GM12865 (cell line): ENCODE measurements around the gene DNAH14.

Source experiments
- DNase-seq: peaks from one replicate; pipeline ENCODE4 v3.0.0; 2010; ENCODE audit warnings: low read depth
- H3K4me3 ChIP-seq: 2 replicates; pipeline ENCODE4 v1.5.1; 2011; ENCODE audit warnings: mild to moderate bottlenecking, low read depth, low read length, control low read depth
- CTCF ChIP-seq: IDR thresholded peaks from 2 replicates; pipeline ENCODE4 v1.5.1; 2011; ENCODE audit warnings: low read length, control low read depth, low read depth, inconsistent platforms; ENCODE audit not compliant: insufficient read depth; ENCODE audit errors: missing control alignments

Gene DNAH14

GRCh38 chr1:225418059-225418458, 488.6 kb downstream of the DNAH14 start:
- no peak for TF ChIP-seq CTCF
- DNase-seq = no peak
- H3K4me3 ChIP-seq = no peak overlapping the region

GRCh38 chr1:225418598-225418997, 489.1 kb downstream of the DNAH14 start:
- DNase-seq = no peak
- TF ChIP-seq CTCF = no peak
- no peak overlapping the region for H3K4me3 ChIP-seq

DNA sequence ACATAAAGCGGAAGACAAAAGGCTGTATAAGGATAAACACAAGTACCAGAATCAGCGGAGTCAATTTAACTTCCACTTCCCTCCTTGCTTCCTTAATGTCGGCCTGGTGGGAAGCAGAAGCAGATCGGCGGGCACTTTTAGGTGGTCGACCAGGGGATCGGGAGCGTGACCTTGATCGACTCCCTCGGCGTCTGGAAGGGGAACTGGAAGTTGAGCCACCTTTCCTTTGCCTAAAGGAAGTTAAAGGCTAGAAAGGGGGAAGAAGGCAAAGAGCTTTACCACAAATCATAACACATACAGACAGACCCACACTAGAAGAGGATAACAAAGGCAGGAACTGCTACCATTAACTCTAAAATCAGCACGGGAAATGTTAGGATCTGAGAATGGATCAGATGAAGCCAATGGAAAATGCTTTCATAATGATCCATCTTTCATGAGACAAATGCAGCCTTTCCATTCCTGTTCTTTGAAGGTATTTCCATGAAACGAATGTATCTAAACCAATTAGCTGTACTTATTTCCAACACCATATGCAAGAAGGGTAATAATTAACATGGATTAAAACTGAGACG, 492.6 kb downstream of the DNAH14 start:
- no peak for DNase-seq
- TF ChIP-seq CTCF = no peak
- no peak overlapping the region for H3K4me3 ChIP-seq

DNA sequence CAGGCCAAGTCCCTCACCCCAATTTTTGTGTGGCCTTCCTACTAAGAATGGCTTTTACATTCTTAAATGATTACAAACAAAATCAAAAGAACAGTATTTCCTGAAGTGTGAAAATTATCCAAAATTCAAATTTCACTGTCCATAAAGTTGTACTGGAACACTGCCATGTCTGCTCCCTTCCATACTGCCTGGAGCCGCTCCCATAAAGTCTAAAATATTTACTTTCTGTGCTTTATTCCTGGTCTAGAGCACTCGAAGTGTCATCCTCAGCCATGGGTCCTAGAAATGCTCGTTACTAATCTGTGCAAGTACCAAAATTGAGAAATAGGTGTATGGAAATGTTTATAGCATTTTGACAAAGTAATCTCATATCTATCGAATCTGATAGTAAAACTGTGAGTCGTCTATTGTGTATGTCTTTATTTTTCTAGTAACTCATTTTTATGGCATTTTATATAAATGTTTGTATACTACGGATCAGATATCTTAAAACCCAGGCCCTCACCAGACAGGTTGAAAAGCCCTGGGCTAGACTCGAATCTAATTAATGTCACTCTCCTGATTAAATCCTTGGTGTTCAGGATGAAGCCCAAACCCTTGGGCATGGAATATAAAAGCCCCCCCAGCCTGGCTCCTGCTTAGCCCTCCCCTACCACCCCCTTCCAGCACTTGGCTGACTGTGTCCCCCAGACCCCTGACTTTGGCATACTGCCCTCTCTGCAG, 493.5 kb downstream of the DNAH14 start:
- no peak overlapping the region for H3K4me3 ChIP-seq
- no peak for DNase-seq
- no peak for TF ChIP-seq CTCF

GRCh38 chr1:225423518-225423855, 494.0 kb downstream of the DNAH14 start:
- H3K4me3 ChIP-seq = no peak overlapping the region
- no peak for DNase-seq

DNA sequence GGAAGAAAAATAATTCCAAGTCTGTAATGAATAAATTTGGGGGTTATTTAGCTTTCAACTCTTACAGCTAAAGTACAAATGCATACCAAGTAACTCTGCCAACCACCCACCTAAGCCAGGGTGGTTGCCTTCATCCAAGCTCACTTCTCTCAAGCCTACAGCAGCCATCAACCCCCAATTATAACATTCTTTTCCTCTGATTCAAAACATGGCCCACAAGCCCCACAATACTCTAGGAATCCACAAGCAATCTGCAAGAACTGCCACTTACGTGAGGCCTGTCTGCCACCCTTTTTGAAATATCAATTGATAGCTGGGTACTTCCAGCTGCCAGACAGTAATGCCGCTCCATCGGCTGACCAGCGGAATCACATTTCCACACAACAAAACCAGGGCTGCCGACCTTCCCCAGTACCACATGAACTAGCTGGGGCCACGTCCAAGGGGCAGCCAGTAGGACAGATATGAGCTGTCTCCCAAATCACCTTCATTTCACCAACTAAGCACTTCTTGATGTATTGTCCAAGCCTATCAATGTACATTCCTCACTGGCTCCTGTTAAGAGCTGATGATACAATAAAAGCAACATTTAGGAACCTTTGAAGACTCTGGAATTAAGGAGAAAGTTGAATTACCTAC, 495.2 kb downstream of the DNAH14 start:
- no peak for DNase-seq

More at GRCh38 chr1:225423518-225423855, 494.0 kb downstream of the DNAH14 start:
- TF ChIP-seq CTCF = no peak

More for the DNA sequence above, 495.2 kb downstream of the DNAH14 start:
- H3K4me3 ChIP-seq = no peak overlapping the region
- TF ChIP-seq CTCF = no peak
